ENCODE results near the gene SLC10A7.
A peak's percentile ranks its signal among the peaks of the same experiment; 100 is the strongest.

Gene SLC10A7

GRCh38 chr4:146521541-146522097 lies at the start of gene SLC10A7:
TSS of gene SLC10A7 (minus strand) at chr4:146521940. CDS start at chr4:146521717, 223 bp downstream.
- peak; percentile 66 for DNase-seq

DNA sequence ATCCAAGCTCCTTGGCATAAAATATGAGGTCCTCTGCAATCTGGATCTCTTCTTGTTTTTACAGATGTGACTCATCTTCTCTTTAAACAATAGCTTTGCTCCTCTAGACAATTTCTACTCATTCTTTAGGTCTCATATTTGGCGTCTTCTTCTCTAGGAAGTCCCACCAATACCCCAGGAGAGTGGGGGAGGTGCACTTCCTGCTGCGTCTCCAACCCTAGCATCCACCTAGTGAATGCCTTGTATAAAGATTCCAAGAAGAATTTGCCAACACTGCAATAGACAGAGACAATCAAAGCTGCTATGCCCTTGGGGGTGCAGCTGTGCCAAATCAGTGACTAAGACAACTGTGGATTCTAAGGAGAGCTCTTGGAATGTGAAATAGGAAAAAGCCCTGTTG lies 45.7 kb upstream of the SLC10A7 start:
- DNase-seq: no peak

DNA sequence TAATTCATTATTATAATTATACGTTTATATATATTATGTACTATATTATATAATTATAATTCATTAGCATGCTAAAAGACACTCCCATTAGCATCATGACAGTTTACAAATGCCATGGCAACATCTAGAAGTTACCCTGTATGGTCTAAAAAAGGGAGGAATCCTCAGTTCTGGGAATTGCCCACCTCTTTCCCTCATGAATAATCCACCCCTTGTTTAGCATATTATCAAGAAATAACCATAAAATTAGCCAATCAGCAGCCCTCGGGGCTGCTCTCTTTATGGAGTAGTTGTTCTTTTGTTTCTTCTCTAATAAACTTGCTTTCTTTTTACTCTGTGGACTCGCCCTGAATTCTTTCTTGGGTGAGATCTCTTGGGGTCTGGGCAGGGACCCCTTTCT lies 42.8 kb upstream of the SLC10A7 start:
- no peak for DNase-seq

- DNase-seq: no peak
Observed at GRCh38 chr4:146550161-146550560, 28.4 kb upstream of the SLC10A7 start.

GRCh38 chr4:146548443-146548842 lies 26.7 kb upstream of the SLC10A7 start:
- DNase-seq: no peak

- no peak for DNase-seq
Observed at GRCh38 chr4:146545102-146545501, 23.4 kb upstream of the SLC10A7 start.

DNA sequence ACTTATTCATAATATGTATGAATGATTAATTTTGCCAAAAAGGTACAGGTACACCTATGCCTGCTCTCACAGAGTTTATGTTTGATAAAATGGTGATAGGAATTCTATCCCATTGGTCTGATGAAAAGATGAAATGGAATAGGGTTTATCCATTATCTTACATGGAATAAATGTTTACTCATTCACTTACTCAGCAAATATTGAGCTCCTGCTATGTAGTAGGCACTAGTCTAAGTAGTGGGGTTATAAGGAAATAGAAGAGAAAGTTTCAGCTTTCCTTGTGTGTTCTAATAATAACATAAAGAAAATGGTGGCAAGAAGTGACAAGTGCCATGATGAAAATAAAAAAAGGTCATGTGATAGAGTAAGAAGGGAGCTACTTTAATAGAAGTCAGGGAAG lies 12.4 kb upstream of the SLC10A7 start:
- no peak for DNase-seq

- DNase-seq: no peak
Observed at GRCh38 chr4:146525754-146526153, 4.0 kb upstream of the SLC10A7 start.

DNA sequence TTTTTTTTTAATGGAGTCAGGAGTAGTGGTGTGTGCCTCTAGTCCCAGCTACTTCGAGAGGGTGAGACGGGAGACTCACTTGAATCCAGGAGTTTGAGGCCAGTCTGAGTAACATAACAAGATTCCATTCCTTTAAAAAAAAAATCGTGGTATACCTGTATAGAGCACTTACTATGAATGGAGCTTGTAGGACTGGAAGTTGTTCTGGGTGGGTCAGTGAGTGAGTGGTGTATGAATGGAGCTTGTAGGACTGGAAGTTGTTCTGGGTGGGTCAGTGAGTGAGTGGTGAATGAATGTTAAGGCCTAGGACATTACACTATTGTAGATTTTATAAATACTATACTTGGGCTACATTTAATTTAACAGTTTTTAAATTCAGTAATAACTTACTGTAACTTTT lies 2.9 kb upstream of the SLC10A7 start:
- DNase-seq: no peak

GRCh38 chr4:146522869-146523205 lies 1.1 kb upstream of the SLC10A7 start:
- DNase-seq: no peak

DNA sequence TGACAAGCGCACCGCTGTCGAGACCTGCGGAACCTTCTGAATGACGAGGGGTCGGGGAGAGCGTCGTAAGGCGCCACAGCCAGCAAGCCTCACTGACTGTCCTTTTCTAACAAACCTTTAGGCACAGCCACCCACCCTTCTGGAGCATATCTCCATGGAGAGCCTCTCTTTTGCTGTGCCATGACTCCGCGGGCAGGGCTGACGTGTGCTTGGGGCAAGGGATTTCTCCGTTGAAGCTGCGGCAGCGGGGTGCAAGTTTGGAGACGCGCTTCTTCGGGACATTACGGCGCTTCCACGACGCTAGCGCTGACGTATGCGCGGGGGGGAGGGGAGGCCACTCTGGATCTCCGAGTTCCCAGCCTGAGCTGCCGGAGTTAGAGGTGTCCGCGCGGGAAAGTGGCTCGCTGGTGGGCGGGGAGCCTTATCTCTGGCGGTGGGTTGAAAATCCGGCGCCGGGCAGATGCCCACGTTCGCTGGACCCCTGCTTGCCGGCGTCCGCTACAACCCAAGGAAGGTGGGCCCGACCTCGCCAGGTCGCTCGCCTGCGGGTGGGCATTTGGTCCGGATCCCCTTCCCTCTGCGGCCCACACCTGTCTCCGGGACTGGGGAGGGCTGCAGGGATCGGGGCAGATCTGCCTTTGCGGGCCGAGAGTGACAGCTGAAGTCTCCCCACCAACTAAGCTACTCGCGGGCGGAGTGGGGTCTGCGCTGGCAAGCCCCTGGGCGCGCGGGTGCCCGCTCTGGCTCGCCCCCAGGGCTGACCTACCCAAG lies 543 bp upstream of the SLC10A7 start:
- DNase-seq: peak; percentile 73

- DNase-seq: peak; percentile 12
Observed at GRCh38 chr4:146520896-146521540, 722 bp downstream of the SLC10A7 start.

- no peak for DNase-seq
Observed at GRCh38 chr4:146514651-146515357, 6.9 kb downstream of the SLC10A7 start.

- no peak for DNase-seq
Observed at GRCh38 chr4:146513548-146513947, 8.2 kb downstream of the SLC10A7 start.

GRCh38 chr4:146511381-146511780 lies 10.4 kb downstream of the SLC10A7 start:
- DNase-seq: no peak

DNA sequence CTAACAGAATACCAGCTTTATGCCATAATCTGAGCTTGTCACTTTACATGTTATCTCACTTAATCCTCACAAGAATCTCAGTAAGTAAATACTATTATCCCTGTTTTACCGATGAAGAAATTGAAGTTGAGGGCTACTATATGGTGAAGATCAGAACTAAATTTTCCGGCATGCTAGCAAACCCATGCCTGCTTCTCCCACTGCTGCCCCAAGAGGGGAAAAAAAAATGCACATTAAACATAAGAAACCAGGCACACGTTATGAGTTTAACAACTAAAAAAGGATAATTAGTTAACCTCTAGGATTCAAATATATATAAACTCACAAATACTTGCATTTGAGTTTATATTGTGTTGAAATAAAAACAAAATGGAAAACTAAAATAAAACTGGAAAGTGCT lies 10.8 kb downstream of the SLC10A7 start:
- DNase-seq: no peak

DNA sequence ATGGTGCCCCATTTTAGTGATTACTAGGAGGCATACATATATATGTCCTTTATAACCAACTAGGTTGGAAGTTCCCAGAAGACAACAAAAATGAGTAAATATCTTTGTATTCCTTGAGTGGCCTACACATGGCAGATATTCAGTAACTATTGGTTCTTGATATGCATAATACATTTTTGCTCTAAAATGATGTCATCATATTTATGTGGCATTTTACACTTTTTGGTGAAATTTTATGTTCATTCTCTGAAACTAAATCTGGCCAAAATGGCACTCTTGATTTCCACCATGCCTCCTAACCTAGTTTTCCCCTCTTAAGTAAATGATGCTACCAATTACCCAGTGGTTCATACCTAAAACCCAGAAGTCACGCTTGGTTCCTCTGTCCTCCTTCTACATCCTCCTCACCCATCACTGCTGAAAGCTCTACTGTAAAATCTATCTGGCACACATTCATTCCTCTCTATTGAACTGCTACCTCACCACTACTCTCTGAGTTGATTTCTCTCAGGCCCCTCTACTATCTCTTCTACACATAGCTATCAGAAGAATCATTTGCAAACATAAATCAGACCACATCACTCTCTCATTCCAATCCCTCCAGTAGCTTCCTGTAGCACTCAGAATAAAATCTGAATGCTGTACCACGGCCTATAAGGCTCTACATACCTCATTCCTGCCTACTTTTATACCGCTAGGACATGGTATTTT lies 13.4 kb downstream of the SLC10A7 start:
- no peak for DNase-seq

- no peak for DNase-seq
Observed at GRCh38 chr4:146507632-146508031, 14.1 kb downstream of the SLC10A7 start.

DNA sequence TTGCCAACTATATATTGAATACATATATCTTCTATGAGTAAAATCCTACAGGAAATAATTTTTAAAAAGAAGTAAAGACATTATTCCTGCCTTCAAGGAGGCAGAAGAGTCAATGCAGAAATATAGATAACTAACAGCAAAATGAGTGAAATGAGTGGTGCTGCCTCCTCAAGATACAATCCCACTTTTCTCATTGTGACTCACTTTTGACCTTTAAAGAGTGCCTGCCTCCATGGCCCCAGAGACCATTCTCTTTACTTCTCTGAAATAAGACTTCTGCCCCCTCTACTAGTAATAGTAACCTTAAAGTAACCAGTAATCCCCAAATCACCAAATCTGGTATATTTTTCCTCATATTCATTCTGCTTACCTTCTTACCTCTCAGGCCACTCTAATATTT lies 15.5 kb downstream of the SLC10A7 start:
- DNase-seq: no peak

DNA sequence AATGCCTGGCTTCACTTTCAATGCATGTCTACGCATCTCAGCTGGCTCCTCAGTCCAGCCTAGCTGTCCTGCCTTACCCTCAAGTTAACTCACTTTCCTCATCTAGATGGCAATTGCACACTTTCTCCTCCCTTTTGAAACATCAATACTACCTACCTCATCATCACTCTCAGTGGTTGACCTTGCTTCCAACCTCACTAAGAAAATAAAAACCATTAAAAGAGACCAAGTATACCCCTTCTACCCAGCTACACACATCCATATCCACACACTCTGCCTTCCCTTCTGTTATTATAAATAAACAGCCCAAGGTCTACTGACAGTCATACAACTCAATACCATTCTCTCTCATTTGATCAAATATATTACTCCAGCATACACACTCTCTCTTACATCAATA lies 21.5 kb downstream of the SLC10A7 start:
- DNase-seq: no peak

GRCh38 chr4:146498291-146498690 lies 23.4 kb downstream of the SLC10A7 start:
- no peak for DNase-seq

DNA sequence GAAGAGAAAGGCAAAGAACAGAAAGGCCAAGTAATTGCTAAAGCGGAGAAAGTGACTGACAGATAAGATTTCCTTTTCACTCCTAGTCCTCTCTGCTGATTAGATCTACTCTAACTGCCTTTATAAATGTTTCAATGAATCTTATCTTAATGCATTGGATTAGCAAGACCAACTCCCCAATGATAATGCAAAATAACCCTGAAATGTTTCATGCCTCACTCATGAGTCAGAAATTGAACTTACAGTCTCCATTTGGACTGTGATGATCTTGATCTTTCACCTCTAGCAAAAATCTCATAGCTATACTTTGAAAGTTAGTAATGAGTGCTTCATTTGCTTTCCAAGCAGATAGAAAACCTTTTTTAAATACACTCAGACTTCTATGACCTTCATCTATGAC lies 26.5 kb downstream of the SLC10A7 start:
- DNase-seq: no peak

DNA sequence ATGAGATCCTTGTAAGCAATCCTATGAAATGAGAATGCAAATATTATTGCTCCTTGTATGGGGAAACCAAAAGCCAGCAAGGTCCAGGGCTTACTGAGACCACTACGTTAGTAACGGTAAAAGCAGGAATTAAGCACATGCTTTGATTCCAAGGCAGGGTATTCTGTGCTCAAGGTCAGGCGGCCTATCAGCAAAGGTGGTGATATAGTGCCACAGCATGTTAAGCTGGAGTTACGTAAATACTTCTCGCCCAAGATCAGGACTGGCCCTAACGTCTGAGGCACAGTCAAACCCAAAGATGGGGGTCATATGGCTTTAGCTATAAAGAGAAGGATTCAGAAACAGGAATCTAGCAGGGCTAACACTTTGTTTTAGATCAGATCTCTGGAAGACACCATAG lies 27.6 kb downstream of the SLC10A7 start:
- no peak for DNase-seq
